ENCODE measurements around the gene PRSS38. TPM values are rescaled to one million over a fixed set of nuclear protein-coding genes. Genes with fewer than 3 reads are reported as not detected.
"Not testable (repeated sequence)": the region's sequence is repeated elsewhere in the genome, so short reads cannot be mapped to it uniquely, and the experiment has no call there.

Gene PRSS38
- total and polyA plus RNA-seq, 2 donors = not detected

GRCh38 chr1:227846265-227846858 lies 30.9 kb downstream of the PRSS38 start:
- Histone ChIP-seq H3K4me1 (ENCODE audit: control insufficient read depth in 2 of 2, insufficient read depth in 2 of 2, low read length in 2 of 2) (no peaks in the 10 kb centered on the region), H3K9me3 (ENCODE audit: control insufficient read depth in 2 of 2, insufficient read depth in 1 of 2, low read length in 1 of 2) (peaks cover 0 to 14% of the 10 kb centered on the region in 2 donors), H3K27me3 (ENCODE audit: control insufficient read depth in 2 of 2, insufficient read depth in 1 of 2, low read length in 1 of 2) (no peaks in the 10 kb centered on the region), H3K4me3 (ENCODE audit: low read length in 2 of 2) (no peak overlapping the region), H3K27ac (ENCODE audit: low read depth in 1 of 2, low read length in 1 of 2) (no peak overlapping the region), H3K36me3 (ENCODE audit: control insufficient read depth in 2 of 2, insufficient read depth in 2 of 2, low read length in 1 of 2) (no peaks in the 10 kb centered on the region)
- DNase-seq (ENCODE audit: low read depth in 6 of 9, low spot score in 9 of 9) = no peak
- WGBS = 88% methylated on average over 10 of the region's 10 CpGs

GRCh38 chr1:227847046-227847445 lies 31.6 kb downstream of the PRSS38 start:
- not testable (repeated sequence) for DNase-seq (ENCODE audit: low read depth in 6 of 9, low spot score in 9 of 9); H3K4me1 ChIP-seq (ENCODE audit: control insufficient read depth in 2 of 2, insufficient read depth in 2 of 2, low read length in 2 of 2); H3K36me3 ChIP-seq (ENCODE audit: control insufficient read depth in 2 of 2, insufficient read depth in 2 of 2, low read length in 1 of 2); H3K27ac ChIP-seq (ENCODE audit: low read depth in 1 of 2, low read length in 1 of 2); H3K27me3 ChIP-seq (ENCODE audit: control insufficient read depth in 2 of 2, insufficient read depth in 1 of 2, low read length in 1 of 2); H3K4me3 ChIP-seq (ENCODE audit: low read length in 2 of 2)
- H3K9me3 ChIP-seq (ENCODE audit: control insufficient read depth in 2 of 2, insufficient read depth in 1 of 2, low read length in 1 of 2) = peaks cover 0 to 14% of the 10 kb centered on the region in 2 donors
- 94% methylated on average over 4 of the region's 4 CpGs for WGBS

- Histone ChIP-seq H3K36me3 (ENCODE audit: control insufficient read depth in 2 of 2, insufficient read depth in 2 of 2, low read length in 1 of 2) (no peaks in the 10 kb centered on the region), H3K4me3 (ENCODE audit: low read length in 2 of 2) (no peak overlapping the region), H3K4me1 (ENCODE audit: control insufficient read depth in 2 of 2, insufficient read depth in 2 of 2, low read length in 2 of 2) (no peaks in the 10 kb centered on the region), H3K27ac (ENCODE audit: low read depth in 1 of 2, low read length in 1 of 2) (no peak overlapping the region), H3K27me3 (ENCODE audit: control insufficient read depth in 2 of 2, insufficient read depth in 1 of 2, low read length in 1 of 2) (no peaks in the 10 kb centered on the region), H3K9me3 (ENCODE audit: control insufficient read depth in 2 of 2, insufficient read depth in 1 of 2, low read length in 1 of 2) (peaks cover 0 to 14% of the 10 kb centered on the region in 2 donors)
- WGBS = 94% methylated on average over 3 of the region's 3 CpGs
- DNase-seq (ENCODE audit: low read depth in 6 of 9, low spot score in 9 of 9) = no peak
These were observed 33.0 kb downstream of the PRSS38 start for GRCh38 chr1:227848430-227848932.

GRCh38 chr1:227849251-227849650 lies 33.8 kb downstream of the PRSS38 start:
- Histone ChIP-seq H3K36me3 (ENCODE audit: control insufficient read depth in 2 of 2, insufficient read depth in 2 of 2, low read length in 1 of 2) (no peaks in the 10 kb centered on the region), H3K9me3 (ENCODE audit: control insufficient read depth in 2 of 2, insufficient read depth in 1 of 2, low read length in 1 of 2) (peaks cover 0 to 14% of the 10 kb centered on the region in 2 donors), H3K27ac (ENCODE audit: low read depth in 1 of 2, low read length in 1 of 2) (no peak overlapping the region), H3K27me3 (ENCODE audit: control insufficient read depth in 2 of 2, insufficient read depth in 1 of 2, low read length in 1 of 2) (no peaks in the 10 kb centered on the region), H3K4me1 (ENCODE audit: control insufficient read depth in 2 of 2, insufficient read depth in 2 of 2, low read length in 2 of 2) (no peaks in the 10 kb centered on the region), H3K4me3 (ENCODE audit: low read length in 2 of 2) (no peak overlapping the region)
- 73% methylated on average over 3 of the region's 3 CpGs for WGBS
- no peak for DNase-seq (ENCODE audit: low read depth in 6 of 9, low spot score in 9 of 9)

- Histone ChIP-seq H3K4me1 (ENCODE audit: control insufficient read depth in 2 of 2, insufficient read depth in 2 of 2, low read length in 2 of 2) (no peaks in the 10 kb centered on the region), H3K27me3 (ENCODE audit: control insufficient read depth in 2 of 2, insufficient read depth in 1 of 2, low read length in 1 of 2) (no peaks in the 10 kb centered on the region), H3K9me3 (ENCODE audit: control insufficient read depth in 2 of 2, insufficient read depth in 1 of 2, low read length in 1 of 2) (no peaks in the 10 kb centered on the region), H3K36me3 (ENCODE audit: control insufficient read depth in 2 of 2, insufficient read depth in 2 of 2, low read length in 1 of 2) (no peaks in the 10 kb centered on the region), H3K27ac (ENCODE audit: low read depth in 1 of 2, low read length in 1 of 2) (no peak overlapping the region), H3K4me3 (ENCODE audit: low read length in 2 of 2) (no peak overlapping the region)
- no peak for DNase-seq (ENCODE audit: low read depth in 6 of 9, low spot score in 9 of 9)
These were observed 38.7 kb downstream of the PRSS38 start for GRCh38 chr1:227854189-227854588.

DNA sequence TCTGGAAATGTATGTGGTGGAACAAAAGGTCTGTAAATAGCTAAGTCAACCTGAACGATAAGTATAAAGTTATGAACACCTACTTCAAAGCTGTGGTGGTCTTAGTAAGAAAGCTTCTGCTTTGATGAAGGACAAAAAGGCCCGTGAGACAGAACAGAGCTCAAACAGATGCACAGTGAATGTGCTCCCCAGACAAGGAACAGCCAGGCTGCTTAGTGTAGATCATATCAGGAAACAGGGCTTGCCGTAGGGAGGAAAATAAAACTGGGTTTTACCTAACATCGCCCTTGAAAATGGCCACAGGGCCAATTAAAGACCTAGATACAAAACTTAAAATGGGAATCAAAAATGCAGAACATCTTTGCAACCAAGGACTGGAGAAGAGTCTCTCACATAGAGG lies 40.2 kb downstream of the PRSS38 start:
- H3K4me3 ChIP-seq (ENCODE audit: low read length in 2 of 2) = no peak overlapping the region
- 93% methylated on average over 4 of the region's 4 CpGs for WGBS
- no peak overlapping the region for H3K27ac ChIP-seq (ENCODE audit: low read depth in 1 of 2, low read length in 1 of 2)
- no peaks in the 10 kb centered on the region for H3K9me3 ChIP-seq (ENCODE audit: control insufficient read depth in 2 of 2, insufficient read depth in 1 of 2, low read length in 1 of 2)
- H3K4me1 ChIP-seq (ENCODE audit: control insufficient read depth in 2 of 2, insufficient read depth in 2 of 2, low read length in 2 of 2) = no peaks in the 10 kb centered on the region
- no peaks in the 10 kb centered on the region for H3K27me3 ChIP-seq (ENCODE audit: control insufficient read depth in 2 of 2, insufficient read depth in 1 of 2, low read length in 1 of 2)
- DNase-seq (ENCODE audit: low read depth in 6 of 9, low spot score in 9 of 9) = no peak
- no peaks in the 10 kb centered on the region for H3K36me3 ChIP-seq (ENCODE audit: control insufficient read depth in 2 of 2, insufficient read depth in 2 of 2, low read length in 1 of 2)

DNA sequence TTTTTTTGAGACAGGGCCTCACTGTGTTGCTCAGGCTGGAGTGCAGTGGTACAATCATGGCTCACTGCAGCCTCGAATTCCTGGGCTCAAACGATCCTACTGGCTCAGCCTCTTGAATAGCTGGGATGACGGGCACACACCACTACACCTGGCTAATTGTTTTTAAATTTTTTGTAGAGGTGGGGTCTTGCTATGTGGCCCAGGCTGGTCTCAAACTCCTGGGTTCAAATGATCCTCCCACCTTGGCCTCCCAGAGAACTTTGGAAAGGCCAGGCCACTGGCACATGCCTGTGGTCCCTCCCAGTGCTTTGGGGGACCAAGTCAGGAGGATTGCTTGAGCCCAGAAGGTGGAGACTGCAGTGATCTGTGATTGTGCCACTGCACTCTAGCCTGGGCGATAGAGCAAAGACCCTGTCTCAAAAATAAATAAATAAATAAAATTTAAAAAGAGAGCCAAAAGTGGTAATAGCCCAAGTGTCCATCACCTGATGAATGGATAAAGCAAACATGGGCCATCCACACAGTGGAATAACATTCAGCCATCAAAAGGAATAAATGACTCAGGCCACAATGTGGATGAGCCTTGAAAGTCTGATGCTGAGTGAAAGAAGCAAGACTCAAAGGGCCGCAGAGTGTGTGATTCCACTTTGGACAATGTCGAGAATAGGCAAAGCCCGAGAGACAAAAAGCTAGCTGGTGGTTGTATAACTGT lies 40.8 kb downstream of the PRSS38 start:
- Histone ChIP-seq H3K27me3 (ENCODE audit: control insufficient read depth in 2 of 2, insufficient read depth in 1 of 2, low read length in 1 of 2) (no peaks in the 10 kb centered on the region), H3K4me3 (ENCODE audit: low read length in 2 of 2) (no peak overlapping the region), H3K9me3 (ENCODE audit: control insufficient read depth in 2 of 2, insufficient read depth in 1 of 2, low read length in 1 of 2) (no peaks in the 10 kb centered on the region), H3K27ac (ENCODE audit: low read depth in 1 of 2, low read length in 1 of 2) (no peak overlapping the region), H3K4me1 (ENCODE audit: control insufficient read depth in 2 of 2, insufficient read depth in 2 of 2, low read length in 2 of 2) (no peaks in the 10 kb centered on the region), H3K36me3 (ENCODE audit: control insufficient read depth in 2 of 2, insufficient read depth in 2 of 2, low read length in 1 of 2) (no peaks in the 10 kb centered on the region)
- DNase-seq (ENCODE audit: low read depth in 6 of 9, low spot score in 9 of 9) = no peak
- 95% methylated on average over 7 of the region's 7 CpGs for WGBS

GRCh38 chr1:227864882-227865281 lies 49.4 kb downstream of the PRSS38 start:
- no peak for DNase-seq (ENCODE audit: low read depth in 6 of 9, low spot score in 9 of 9)
- H3K27ac ChIP-seq (ENCODE audit: low read depth in 1 of 2, low read length in 1 of 2) = no peak overlapping the region
- peaks cover 3% of the 10 kb centered on the region in 2 donors for H3K4me1 ChIP-seq (ENCODE audit: control insufficient read depth in 2 of 2, insufficient read depth in 2 of 2, low read length in 2 of 2)
- no peaks in the 10 kb centered on the region for H3K36me3 ChIP-seq (ENCODE audit: control insufficient read depth in 2 of 2, insufficient read depth in 2 of 2, low read length in 1 of 2)
- no peaks in the 10 kb centered on the region for H3K9me3 ChIP-seq (ENCODE audit: control insufficient read depth in 2 of 2, insufficient read depth in 1 of 2, low read length in 1 of 2)
- H3K4me3 ChIP-seq (ENCODE audit: low read length in 2 of 2) = no peak overlapping the region
- H3K27me3 ChIP-seq (ENCODE audit: control insufficient read depth in 2 of 2, insufficient read depth in 1 of 2, low read length in 1 of 2) = no peaks in the 10 kb centered on the region

DNA sequence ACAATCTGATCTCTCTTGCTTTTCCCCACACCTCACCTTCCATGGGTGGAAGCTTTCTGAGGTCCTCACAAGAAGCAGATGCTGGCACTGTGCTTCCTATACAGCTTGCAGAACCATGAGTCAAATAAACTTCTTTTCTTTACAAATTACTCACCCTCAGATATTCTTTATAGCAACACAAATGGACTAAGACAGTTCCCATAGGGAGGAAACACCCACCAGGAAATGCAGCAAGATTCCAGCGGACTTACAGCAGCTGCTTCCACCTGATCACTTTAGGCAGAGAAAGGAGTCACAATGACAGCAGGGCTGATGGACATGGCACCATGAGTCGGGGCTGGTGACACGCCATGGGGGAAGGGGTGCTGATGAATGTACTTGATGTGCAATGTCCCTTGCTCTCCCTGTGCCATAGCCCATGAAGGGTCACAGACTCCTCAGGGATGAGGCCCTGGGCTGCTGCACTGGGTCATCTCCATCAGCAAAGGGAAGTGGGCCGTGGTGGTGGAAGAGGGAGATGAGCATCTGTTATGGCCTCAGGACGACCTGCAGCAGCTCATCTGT lies 53.9 kb downstream of the PRSS38 start:
- Histone ChIP-seq H3K4me3 (ENCODE audit: low read length in 2 of 2) (no peak overlapping the region), H3K9me3 (ENCODE audit: control insufficient read depth in 2 of 2, insufficient read depth in 1 of 2, low read length in 1 of 2) (no peaks in the 10 kb centered on the region), H3K4me1 (ENCODE audit: control insufficient read depth in 2 of 2, insufficient read depth in 2 of 2, low read length in 2 of 2) (peaks cover 7 to 10% of the 10 kb centered on the region in 2 donors), H3K27ac (ENCODE audit: low read depth in 1 of 2, low read length in 1 of 2) (no peak overlapping the region), H3K27me3 (ENCODE audit: control insufficient read depth in 2 of 2, insufficient read depth in 1 of 2, low read length in 1 of 2) (no peaks in the 10 kb centered on the region), H3K36me3 (ENCODE audit: control insufficient read depth in 2 of 2, insufficient read depth in 2 of 2, low read length in 1 of 2) (no peaks in the 10 kb centered on the region)
- WGBS = 36% methylated on average over 5 of the region's 5 CpGs
- DNase-seq (ENCODE audit: low read depth in 6 of 9, low spot score in 9 of 9) = no peak

Data from thymus (tissue), 11 donors.